SK-N-SH (cell line): ENCODE measurements around the gene ELFN2. TPM values are rescaled to one million over a fixed set of nuclear protein-coding genes. Genes with fewer than 3 reads are reported as not detected.

Experiments
- CTCF ChIA-PET: fragments of 300-600, 350-600 bp; formaldehyde crosslinking; extraction: SDS; loops from one replicate; lab custom pipeline; 2021; lab: Yijun Ruan, JAX
- POLR2A ChIA-PET: fragments of 350-600 bp; sonication (Branson Sonifier 250); formaldehyde crosslinking; extraction: SDS; loops from one replicate; lab custom pipeline; 2020; ENCODE audit warnings: antibody characterized with exemption, inconsistent platforms; lab: Yijun Ruan, JAX
- DNase-seq: peaks from one replicate; pipeline ENCODE4 v3.0.0; 2012
- H2AFZ ChIP-seq: fragments of 200-600 bp; sonication (generic); 2 replicates; pipeline ENCODE4 v1.8.1; 2016; ENCODE audit warnings: antibody characterized with exemption, mild to moderate bottlenecking, low read depth
- H3F3A ChIP-seq: fragments of 200-600 bp; sonication (generic); replicated peaks from 2 replicates; pipeline ENCODE3; 2016; ENCODE audit warnings: antibody characterized with exemption, mild to moderate bottlenecking; ENCODE audit not compliant: insufficient read depth
- H3K27ac ChIP-seq, 2 experiments: fragments of 200-500 bp in 1 of 2; fragments of 200-600 bp in 1 of 2; sonication (Bioruptor generic) in 1 of 2; sonication (generic), shearing (Covaris generic) in 1 of 2; 2 replicates each; pipeline versions ENCODE4 v1.5.1 to v1.6.1; 2014 to 2016; ENCODE audit warnings: low read depth in 2 of 2, inconsistent platforms in 1 of 2, low read length in 1 of 2, mild to moderate bottlenecking in 1 of 2, mixed read lengths in 1 of 2
- H3K27me3 ChIP-seq: fragments of 200-600 bp; sonication (generic), shearing (Covaris generic); 2 replicates; pipeline ENCODE4 v1.6.1; 2016; ENCODE audit warnings: mixed run types; ENCODE audit not compliant: insufficient read depth
- H3K36me3 ChIP-seq, 2 experiments: fragments of 200-500 bp in 1 of 2; fragments of 200-600 bp in 1 of 2; sonication (Bioruptor generic) in 1 of 2; sonication (generic) in 1 of 2; replicated peaks in 1 of 2; 2 replicates each; pipeline versions ENCODE3 to v1.5.1; 2014 to 2016; ENCODE audit warnings: low read length in 1 of 2, mild to moderate bottlenecking in 1 of 2; ENCODE audit not compliant: insufficient read depth in 2 of 2, control insufficient read depth in 1 of 2
- H3K4me1 ChIP-seq, 2 experiments: fragments of 200-500 bp in 1 of 2; fragments of 200-600 bp in 1 of 2; sonication (Bioruptor generic) in 1 of 2; sonication (generic), shearing (Covaris generic) in 1 of 2; 2 replicates each; pipeline versions ENCODE4 v1.5.1 to v1.6.1; 2014 to 2016; ENCODE audit warnings: low read depth in 1 of 2, low read length in 1 of 2, mixed run types in 1 of 2; ENCODE audit not compliant: insufficient read depth in 2 of 2, control insufficient read depth in 1 of 2
- H3K4me2 ChIP-seq: fragments of 200-600 bp; sonication (generic), shearing (Covaris generic); 2 replicates; pipeline ENCODE4 v1.6.1; 2017; ENCODE audit warnings: mixed run types
- H3K4me3 ChIP-seq, 2 experiments: fragments of 200-500 bp in 1 of 2; fragments of 200-600 bp in 1 of 2; sonication (Bioruptor generic) in 1 of 2; sonication (generic), shearing (Covaris generic) in 1 of 2; 2 replicates each; pipeline versions ENCODE4 v1.5.1 to v1.8.1; 2014 to 2016; ENCODE audit warnings: low read depth in 2 of 2, inconsistent platforms in 1 of 2, low read length in 1 of 2, mild to moderate bottlenecking in 1 of 2, mixed read lengths in 1 of 2, moderate library complexity in 1 of 2
- H3K79me2 ChIP-seq: fragments of 200-600 bp; sonication (generic); 2 replicates; pipeline ENCODE4 v1.8.1; 2017; ENCODE audit warnings: mild to moderate bottlenecking; ENCODE audit not compliant: insufficient read depth
- H3K9ac ChIP-seq: fragments of 200-600 bp; sonication (generic); 2 replicates; pipeline ENCODE4 v1.6.1; 2017; ENCODE audit warnings: mixed run types
- H3K9me2 ChIP-seq: fragments of 200-600 bp; sonication (generic); 2 replicates; pipeline ENCODE4 v1.6.1; 2017; ENCODE audit warnings: mixed run types
- H3K9me3 ChIP-seq: fragments of 200-600 bp; sonication (generic); 2 replicates; pipeline ENCODE4 v1.6.1; 2017; ENCODE audit warnings: mixed run types, mild to moderate bottlenecking, moderate library complexity
- H4K20me1 ChIP-seq: fragments of 200-600 bp; sonication (generic); 2 replicates; pipeline ENCODE4 v1.6.1; 2017; ENCODE audit warnings: mild to moderate bottlenecking, mixed run types; ENCODE audit not compliant: insufficient read depth
- CHD2 ChIP-seq: fragments of 150-350 bp; IDR thresholded peaks from 2 replicates; pipeline ENCODE4 v1.6.1; 2018; ENCODE audit warnings: low read length; ENCODE audit not compliant: partially characterized antibody
- CTCF ChIP-seq: fragments of 200-600 bp; sonication (generic); IDR thresholded peaks from 2 replicates; pipeline ENCODE4 v1.6.1; 2017; ENCODE audit warnings: antibody characterized with exemption, mild to moderate bottlenecking, moderate library complexity
- ELF1 ChIP-seq: IDR thresholded peaks from 2 replicates; pipeline ENCODE4 v1.4.0; 2012
- EZH2phosphoT487 ChIP-seq: fragments of 200-600 bp; sonication (generic); IDR thresholded peaks from 2 replicates; pipeline ENCODE4 v1.6.1; 2017; ENCODE audit warnings: low read depth, mixed run types, mild to moderate bottlenecking, antibody characterized with exemption, moderate library complexity, borderline replicate concordance
- FOSL2 ChIP-seq: IDR thresholded peaks from 2 replicates; pipeline ENCODE4 v1.4.0; 2012; ENCODE audit warnings: low read depth, mild to moderate bottlenecking, moderate library complexity, borderline replicate concordance
- GABPA ChIP-seq: IDR thresholded peaks from 2 replicates; pipeline ENCODE4 v1.4.0; 2012; ENCODE audit warnings: low read depth, mild to moderate bottlenecking
- JUND ChIP-seq: IDR thresholded peaks from 2 replicates; pipeline ENCODE4 v1.4.0; 2012
- MAX ChIP-seq: IDR thresholded peaks from 2 replicates; pipeline ENCODE4 v1.4.0; 2012; ENCODE audit warnings: low read depth
- NFIC ChIP-seq: IDR thresholded peaks from 2 replicates; pipeline ENCODE4 v1.4.0; 2012; ENCODE audit warnings: borderline replicate concordance
- NRF1 ChIP-seq: IDR thresholded peaks from 2 replicates; pipeline ENCODE4 v1.6.1; 2012; ENCODE audit warnings: low read depth, mild to moderate bottlenecking, low read length
- PBX3 ChIP-seq: IDR thresholded peaks from 2 replicates; pipeline ENCODE4; 2012
- RAD21 ChIP-seq: IDR thresholded peaks from 2 replicates; pipeline ENCODE4 v1.6.1; 2012; ENCODE audit warnings: mild to moderate bottlenecking, low read length
- RCOR1 ChIP-seq: fragments of 150-350 bp; IDR thresholded peaks from 2 replicates; pipeline ENCODE4 v1.6.1; 2017; ENCODE audit warnings: antibody characterized with exemption, low read length
- REST ChIP-seq: IDR thresholded peaks from 2 replicates; pipeline ENCODE4 v1.6.1; 2012; ENCODE audit warnings: mild to moderate bottlenecking, low read depth, low read length, moderate library complexity
- RXRA ChIP-seq: IDR thresholded peaks from 2 replicates; pipeline ENCODE4 v1.4.0; 2012; ENCODE audit warnings: low read depth, mild to moderate bottlenecking, borderline replicate concordance
- SIN3A ChIP-seq: IDR thresholded peaks from 2 replicates; pipeline ENCODE4 v1.6.1; 2012; ENCODE audit warnings: low read depth, mild to moderate bottlenecking, low read length, moderate library complexity, borderline replicate concordance
- TEAD4 ChIP-seq: IDR thresholded peaks from 2 replicates; pipeline ENCODE4 v1.4.0; 2012; ENCODE audit warnings: mild to moderate bottlenecking, borderline replicate concordance; ENCODE audit not compliant: insufficient read depth
- USF2 ChIP-seq: fragments of 150-350 bp; IDR thresholded peaks from 2 replicates; pipeline ENCODE4 v1.6.1; 2017; ENCODE audit warnings: antibody characterized with exemption, low read length, low read depth, borderline replicate concordance
- WGBS: methylation state at CpG from one replicate; pipeline ENCODE4 v1.1.6; 2017; ENCODE audit warnings: low lambda C conversion rate; 5-methylcytosine and 5-hydroxymethylcytosine counted together
- polyA plus RNA-seq, 3 experiments: library from polyadenylated mRNA; depleted of rRNA; stranded (reverse); fragments of >200 nt; gene quantifications; 2 replicates each; pipeline ENCODE4 v1.2.3, GENCODE V29; 2012

ELFN2 gene
- polyA plus RNA-seq, 1 of the 3 experiments (the other 2 are of a cell fraction), result 2.8 TPM

GRCh38 chr22:37351232-37351631 lies 76.0 kb downstream of the ELFN2 start:
- CTCF ChIA-PET, result interaction anchor here (0.6 to 2.3 kb wide), 4 partner anchors 17 to 216 kb away, joined by 3 to 9 read pairs (median 6); no protein-coding TSS in a partner anchor
- Histone ChIP-seq H3K79me2 (no peaks in the 10 kb centered on the region), H3F3A (no peaks in the 10 kb centered on the region), H3K27me3 (no peaks in the 10 kb centered on the region), H3K4me2 (no peak overlapping the region), H2AFZ (no peak overlapping the region), H3K9me2 (no peaks in the 10 kb centered on the region), H4K20me1 (no peaks in the 10 kb centered on the region), H3K27ac (no peak overlapping the region), H3K9ac (no peak overlapping the region), H3K9me3 (no peaks in the 10 kb centered on the region), H3K4me1 (peaks cover under 1 to 6% of the 10 kb centered on the region in 2 experiments; a peak in 1 of 4 replicates), H3K36me3 (no peaks in the 10 kb centered on the region), H3K4me3 (no peak overlapping the region)
- POLR2A ChIA-PET, result no interaction called here
- no peak for DNase-seq
- no peak for TF ChIP-seq CHD2
- no peak for TF ChIP-seq ELF1
- TF ChIP-seq RXRA, result no peak
- no peak for TF ChIP-seq FOSL2
- TF ChIP-seq CTCF, result no peak
- TF ChIP-seq TEAD4, result no peak
- TF ChIP-seq EZH2phosphoT487, result no peak
- no peak for TF ChIP-seq RAD21
- no peak for TF ChIP-seq USF2
- no peak for TF ChIP-seq JUND
- TF ChIP-seq SIN3A, result no peak
- no peak for TF ChIP-seq GABPA
- TF ChIP-seq RCOR1, result no peak
- TF ChIP-seq MAX, result no peak
- WGBS, result 39% methylated on average over 3 of the region's 3 CpGs

- no peak overlapping the region for H3K4me3 ChIP-seq
- DNase-seq, result no peak
- no peaks in the 10 kb centered on the region for H3F3A ChIP-seq
- ChIA-PET CTCF (interaction anchor here (2.3 kb wide), 1 partner anchor 80 kb away, joined by 9 read pairs; no protein-coding TSS in a partner anchor), POLR2A (no interaction called here)
- H3K9ac ChIP-seq, result no peak overlapping the region
- H2AFZ ChIP-seq, result no peak overlapping the region
- H3K9me3 ChIP-seq, result no peaks in the 10 kb centered on the region
- no peak overlapping the region for H3K4me2 ChIP-seq
- H3K79me2 ChIP-seq, result no peaks in the 10 kb centered on the region
- H3K9me2 ChIP-seq, result no peaks in the 10 kb centered on the region
- TF ChIP-seq TEAD4 (no peak), NRF1 (no peak), PBX3 (no peak), NFIC (no peak), REST (no peak)
- H3K27ac ChIP-seq, result no peak overlapping the region
- no peaks in the 10 kb centered on the region for H3K36me3 ChIP-seq
- peaks cover 5 to 24% of the 10 kb centered on the region in 2 experiments; a peak in 1 of 4 replicates for H3K4me1 ChIP-seq
- whole genome bisulfite sequencing, result 78% methylated on average over 2 of the region's 19 CpGs
- H4K20me1 ChIP-seq, result no peaks in the 10 kb centered on the region
- no peaks in the 10 kb centered on the region for H3K27me3 ChIP-seq
Measured at GRCh38 chr22:37349043-37349814, 78.0 kb downstream of the ELFN2 start.
